ENCODE measurements around the gene ANXA6.

ANXA6 gene

DNA sequence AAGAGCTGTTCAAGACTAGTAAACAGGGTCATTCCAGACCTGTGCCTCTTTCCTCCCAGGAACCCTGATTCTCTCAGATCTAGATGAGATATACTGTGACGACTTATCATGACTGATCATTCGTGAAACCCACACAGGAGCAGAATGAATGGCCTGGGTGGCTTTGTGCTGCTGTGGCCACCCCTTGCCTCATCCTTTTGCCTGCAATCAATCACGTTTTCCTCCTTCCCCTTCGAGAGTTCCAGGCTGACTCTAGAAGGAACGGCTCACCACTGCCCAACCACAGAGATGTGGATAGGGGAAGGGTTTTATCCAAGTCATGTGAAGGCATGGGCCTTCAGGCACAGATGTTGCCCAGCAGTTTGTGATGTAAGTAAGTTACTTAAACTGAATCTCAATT is 5.8 kb downstream of the ANXA6 start:
- no peak for DNase-seq

DNA sequence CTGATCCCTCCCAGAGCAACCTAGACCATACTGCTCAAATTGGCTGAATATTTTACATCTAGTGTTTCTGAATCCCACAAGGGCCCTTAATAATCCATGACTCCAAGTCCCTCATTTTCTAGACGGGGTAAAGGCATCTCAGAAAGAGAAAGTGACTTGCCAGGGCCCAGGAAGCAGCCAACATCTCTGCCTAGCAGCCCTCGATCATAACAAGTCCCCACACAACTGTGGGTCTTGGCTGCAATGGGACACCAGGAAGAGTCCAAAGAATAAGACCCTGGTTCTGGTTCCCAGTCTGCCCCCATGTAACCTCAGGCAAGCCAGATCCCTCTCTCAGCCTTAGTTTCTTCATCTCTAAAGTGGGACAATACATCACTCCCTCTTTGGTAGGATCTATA is 6.3 kb downstream of the ANXA6 start:
- DNase-seq, result no peak

DNA sequence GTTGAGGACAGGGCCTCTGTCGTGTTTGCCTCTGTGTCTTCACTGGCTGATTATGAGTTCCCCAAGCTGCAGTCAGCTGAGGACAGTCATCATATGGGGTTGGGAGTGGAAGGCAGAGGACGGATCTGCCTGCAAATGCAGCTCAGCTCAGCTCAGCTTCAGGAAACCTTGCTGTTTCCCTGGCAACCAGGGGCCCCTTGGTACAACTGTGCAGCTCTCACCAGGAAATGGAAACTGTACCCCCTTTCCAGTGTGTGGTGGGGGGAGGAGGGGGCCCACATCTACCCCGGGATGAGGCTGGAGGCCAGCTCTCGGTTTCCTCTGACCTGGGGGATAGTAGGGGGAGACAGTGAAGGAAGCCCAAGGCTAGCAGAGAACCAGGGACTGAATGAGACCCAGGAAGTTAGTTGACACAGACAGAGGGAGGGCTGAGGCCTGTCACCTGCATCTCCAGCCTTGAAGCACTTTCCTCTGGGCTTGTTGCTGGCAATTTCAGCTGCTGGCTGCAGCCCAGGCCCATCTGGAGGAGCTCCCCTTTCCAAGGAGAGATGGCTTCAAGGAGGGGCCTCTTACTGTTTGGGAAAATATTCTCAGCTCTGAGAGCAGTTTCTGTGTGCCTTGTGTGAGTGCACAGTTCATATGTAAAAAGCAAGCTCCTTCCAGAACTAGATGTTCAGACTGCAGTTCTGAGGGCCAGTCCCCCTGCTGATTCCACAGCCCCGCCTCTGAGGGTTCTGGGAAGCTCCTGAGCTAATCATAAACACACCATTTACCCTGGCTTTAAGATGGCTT is 6.9 kb downstream of the ANXA6 start:
- DNase-seq, result no peak

GRCh38 chr5:151148583-151148982 is 9.0 kb downstream of the ANXA6 start:
- no peak for DNase-seq

DNA sequence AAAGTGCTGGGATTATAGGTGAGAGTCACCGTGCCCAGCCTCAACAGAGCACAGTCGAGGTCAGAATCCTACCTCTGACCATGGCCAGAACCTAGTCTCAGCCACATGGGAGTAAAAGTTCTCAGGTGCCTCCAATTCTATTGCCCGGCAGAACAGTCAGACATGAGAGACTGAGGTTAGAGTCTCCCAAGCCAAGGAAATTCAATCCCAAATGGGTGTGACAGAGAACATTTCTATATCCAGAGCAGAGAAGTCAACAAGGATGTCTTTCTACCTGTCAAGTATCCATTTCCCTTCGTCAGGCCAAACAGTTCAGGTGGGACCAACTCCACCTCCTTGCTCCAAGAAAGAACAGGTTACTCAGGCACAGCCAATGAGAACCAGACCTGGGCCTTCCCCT is 10.5 kb downstream of the ANXA6 start:
- no peak for DNase-seq

DNA sequence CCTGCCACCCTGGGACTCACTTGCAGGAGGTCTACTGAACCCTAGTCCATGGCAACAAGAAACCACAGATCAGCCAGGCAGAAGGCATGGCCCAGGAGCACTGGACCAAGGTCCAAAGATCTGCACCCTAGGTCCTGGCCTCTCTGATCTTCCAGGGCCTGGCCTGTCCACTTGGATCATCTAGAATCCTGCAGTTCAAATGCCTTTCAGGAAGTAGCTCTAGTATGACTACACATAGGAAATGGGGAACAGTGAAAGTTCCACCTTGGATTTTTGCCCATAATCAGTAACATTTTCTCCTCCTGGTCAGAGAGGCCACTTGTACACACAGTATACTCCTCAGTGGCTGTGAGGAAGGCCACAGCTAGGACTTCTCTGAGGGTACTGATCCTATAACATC is 11.5 kb downstream of the ANXA6 start:
- DNase-seq, result no peak

- DNase-seq, result no peak
Observed at GRCh38 chr5:151144922-151145321, 12.7 kb downstream of the ANXA6 start.

- no peak for DNase-seq
Observed at GRCh38 chr5:151144275-151144674, 13.3 kb downstream of the ANXA6 start.

DNA sequence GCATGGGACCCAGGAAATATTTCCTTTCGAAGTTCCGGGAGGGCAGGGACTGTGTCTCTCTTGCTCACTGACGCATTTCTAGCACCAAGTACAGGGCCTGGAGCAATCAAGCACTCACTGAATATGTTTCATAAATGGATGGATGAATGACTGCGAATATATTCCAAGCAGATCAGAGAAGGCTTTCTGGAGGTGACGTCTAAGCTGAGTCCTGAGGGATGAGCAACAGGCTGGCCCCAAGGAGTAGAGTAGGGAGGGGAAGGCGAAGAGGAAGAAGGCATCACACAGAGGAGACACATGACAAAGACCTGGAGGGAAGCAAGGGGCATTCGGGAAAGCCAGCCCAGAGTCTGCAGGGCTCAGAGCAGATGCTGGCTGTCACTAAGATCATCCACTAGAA is 13.9 kb downstream of the ANXA6 start:
- no peak for DNase-seq

GRCh38 chr5:151142933-151143332 is 14.6 kb downstream of the ANXA6 start:
- DNase-seq, result no peak

GRCh38 chr5:151141535-151141934 is 16.0 kb downstream of the ANXA6 start:
- no peak for DNase-seq

DNA sequence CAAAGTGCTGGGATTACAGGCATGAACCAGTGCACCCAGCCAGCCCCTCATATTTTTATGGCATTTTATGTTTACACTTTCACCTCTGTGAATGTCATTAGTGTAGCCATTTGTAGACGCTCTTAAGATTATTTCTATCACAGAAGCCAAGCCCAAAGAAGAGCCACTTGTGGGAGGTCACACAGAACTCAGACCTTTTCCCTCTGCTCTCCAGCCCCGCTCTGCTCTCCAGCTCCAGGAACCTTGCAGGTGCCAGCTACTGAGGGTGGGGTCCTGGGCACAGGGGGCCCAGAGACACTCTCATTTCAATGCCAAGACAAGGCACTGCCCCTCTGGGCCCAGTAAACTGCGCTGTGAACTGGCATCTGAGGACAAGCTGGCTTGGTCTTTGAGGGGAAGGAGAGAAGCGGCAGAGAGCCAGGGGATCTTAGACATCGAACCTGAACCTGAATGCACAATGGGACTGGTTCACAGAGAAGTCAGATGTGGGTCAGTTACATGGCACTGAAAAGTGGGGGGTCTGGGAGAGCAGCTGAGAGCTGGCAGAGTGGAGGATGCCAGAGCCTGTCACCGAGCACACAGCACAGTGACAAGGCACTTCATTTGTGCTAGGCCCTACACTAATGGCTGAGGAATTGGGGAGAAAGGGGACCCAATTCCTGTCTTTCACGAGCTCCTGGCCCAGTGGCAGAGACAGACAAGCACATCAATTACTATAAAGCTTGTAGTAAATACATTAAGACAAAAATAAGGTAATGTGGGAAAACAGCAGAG is 16.7 kb downstream of the ANXA6 start:
- no peak for DNase-seq

GRCh38 chr5:151139646-151140045 is 17.9 kb downstream of the ANXA6 start:
- DNase-seq, result no peak

GRCh38 chr5:151139015-151139414 is 18.6 kb downstream of the ANXA6 start:
- no peak for DNase-seq

DNA sequence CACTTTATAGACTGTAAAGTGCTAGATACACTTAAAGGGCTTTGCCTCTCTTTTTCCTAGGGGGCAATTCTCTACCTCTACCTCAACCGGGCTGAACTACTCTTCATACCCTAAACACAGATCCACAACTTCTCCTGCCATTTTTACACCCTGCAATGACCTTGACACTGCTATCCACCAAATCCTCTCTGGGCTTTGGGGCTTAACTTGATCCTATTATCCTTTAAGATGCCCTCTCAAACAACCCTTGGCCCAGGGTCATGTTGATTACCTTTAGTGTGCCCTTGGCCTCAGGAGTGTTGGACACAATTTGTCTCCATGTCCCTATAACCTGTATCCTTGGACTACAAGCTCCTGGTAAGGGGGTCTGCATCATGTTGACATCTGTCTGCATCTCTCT is 19.5 kb downstream of the ANXA6 start:
- DNase-seq, result no peak

DNA sequence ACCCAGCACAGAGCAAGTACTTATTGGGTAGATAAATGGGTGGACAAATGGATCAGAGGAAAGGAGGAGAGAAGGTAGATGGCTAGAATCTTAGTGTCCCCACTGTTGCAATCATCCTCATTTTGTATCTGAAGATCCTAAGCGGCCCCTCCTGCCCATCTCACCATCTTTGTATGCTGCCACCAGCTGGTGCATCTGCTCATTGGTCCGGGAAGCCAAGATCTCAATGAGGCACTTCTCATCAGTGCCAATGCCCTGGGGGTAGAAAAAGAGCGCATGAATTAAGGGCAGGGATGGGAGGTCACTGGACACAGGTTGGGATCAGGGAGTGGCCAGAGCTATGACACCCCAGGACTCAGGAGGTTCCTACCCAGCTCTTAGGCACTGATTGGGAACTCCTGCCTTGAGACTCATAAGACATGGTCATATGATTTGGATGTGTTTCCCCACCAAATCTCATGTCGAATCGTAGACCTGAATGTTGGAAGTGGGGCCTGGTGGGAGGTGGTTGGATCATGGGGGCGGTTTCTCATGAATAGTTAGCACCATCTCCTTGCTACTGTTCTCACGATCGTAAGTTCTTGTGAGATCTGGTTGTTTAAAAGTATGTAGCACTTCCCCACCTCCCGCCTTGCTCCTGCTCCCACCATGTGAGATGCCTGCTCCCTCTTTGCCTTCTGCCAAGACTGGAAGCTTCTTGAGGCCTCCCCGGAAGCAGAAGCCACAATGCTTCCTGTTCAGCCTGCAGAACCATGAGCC is 20.3 kb downstream of the ANXA6 start:
- no peak for DNase-seq

- DNase-seq, result no peak
Observed at GRCh38 chr5:151134228-151134627, 23.4 kb downstream of the ANXA6 start.

- no peak for DNase-seq
Observed at GRCh38 chr5:151132963-151133362, 24.6 kb downstream of the ANXA6 start.

DNA sequence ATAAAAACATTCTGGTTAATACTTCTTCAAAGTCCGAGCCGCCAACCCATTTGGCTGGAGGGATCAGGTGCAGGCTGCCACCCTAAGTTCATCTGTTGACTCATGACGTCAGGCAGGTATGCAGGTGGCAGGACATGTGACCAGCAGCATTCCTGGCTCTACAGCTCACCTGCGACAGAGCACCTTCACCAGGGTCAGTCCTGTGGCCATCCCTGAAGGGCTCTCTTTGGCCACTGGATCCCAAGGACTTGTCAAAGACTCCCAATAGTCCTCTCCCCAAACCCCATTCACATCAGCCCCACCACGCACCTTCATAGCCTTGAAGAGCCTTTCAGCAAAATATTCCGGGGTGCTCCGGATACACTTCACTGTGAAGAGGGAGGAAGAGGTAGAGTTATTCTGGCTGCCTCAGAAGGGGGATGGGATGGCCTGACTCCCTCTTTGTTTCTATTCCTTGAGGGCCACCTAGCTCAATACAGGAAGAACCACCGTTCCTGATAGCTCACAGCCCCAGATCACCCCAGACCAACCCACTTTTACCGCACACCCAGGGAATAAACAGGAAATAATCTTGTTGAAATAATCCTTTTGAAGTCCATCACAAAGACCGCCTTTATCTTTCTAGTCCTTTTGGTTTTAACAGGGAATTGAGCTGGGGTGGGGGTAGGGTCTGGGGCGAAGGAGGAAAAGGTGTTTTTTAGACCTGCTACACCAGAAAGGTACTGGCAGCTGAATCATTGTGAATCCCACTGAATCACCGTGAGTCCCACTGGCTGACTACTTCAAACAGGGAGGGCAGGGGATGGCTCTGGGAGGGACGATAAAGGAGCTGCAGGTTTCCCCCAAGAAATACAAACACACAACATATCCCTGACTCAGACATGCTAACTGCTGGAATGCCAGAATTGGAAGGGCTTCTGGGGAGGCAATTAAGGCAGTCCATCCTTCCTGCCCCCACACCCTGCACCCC is 26.4 kb downstream of the ANXA6 start:
- DNase-seq, result no peak

- no peak for DNase-seq
Observed at GRCh38 chr5:151130235-151130921, 27.2 kb downstream of the ANXA6 start.

- DNase-seq, result no peak
Observed at GRCh38 chr5:151128817-151129216, 28.8 kb downstream of the ANXA6 start.

GRCh38 chr5:151127926-151128325 is 29.7 kb downstream of the ANXA6 start:
- no peak for DNase-seq
